Measurements from ENCODE around the gene JAKMIP1.

GRCh38 chr4:6056976-6057766 is 143.2 kb downstream of the JAKMIP1 start:
- no peak for TF ChIP-seq CTCF (IDR thresholded peaks at IDR 0.05)
- TF ChIP-seq POLR2A (IDR thresholded peaks at IDR 0.05), result no peak
